GM12878 (cell line): ENCODE measurements around the gene SF3B2.

Experiments
- POLR2A ChIP-seq: IDR thresholded peaks from 2 replicates; pipeline ENCODE4 v1.6.1; 2011; ENCODE audit warnings: low read depth, mild to moderate bottlenecking, low read length
- POLR2AphosphoS5 ChIP-seq: IDR thresholded peaks from 2 replicates; pipeline ENCODE4 v1.6.1; 2011; ENCODE audit warnings: mild to moderate bottlenecking, low read length, inconsistent platforms
- SREBF2 ChIP-seq: IDR thresholded peaks from 2 replicates; pipeline ENCODE4 v1.6.1; 2012; ENCODE audit warnings: mild to moderate bottlenecking, low read length
- YY1 ChIP-seq: IDR thresholded peaks from 2 replicates; pipeline ENCODE4 v1.6.1; 2011; ENCODE audit warnings: low read depth, mild to moderate bottlenecking, low read length
- TF ChIP-seq, protein P1 (sequence below), 3 experiments: IDR thresholded peaks in 2 of 3; conservative IDR thresholded peaks in 1 of 3; 2 replicates each; pipeline ENCODE4 v1.5.1; 2011; ENCODE audit warnings: low read depth in 3 of 3, low read length in 3 of 3, mild to moderate bottlenecking in 3 of 3, control low read depth in 2 of 3, moderate library complexity in 2 of 3, inconsistent platforms in 1 of 3, mixed read lengths in 1 of 3; ENCODE audit not compliant: control insufficient read depth in 2 of 3, insufficient read depth in 1 of 3; ENCODE audit errors: extremely low read depth in 1 of 3
- TF ChIP-seq, protein P2 (sequence below): fragments of 450-650 bp; IDR thresholded peaks from 2 replicates; pipeline ENCODE4 v1.6.1; 2017; ENCODE audit warnings: low read depth, mild to moderate bottlenecking, moderate library complexity
- TF ChIP-seq, protein P3 (sequence below): IDR thresholded peaks from 2 replicates; pipeline ENCODE4 v1.6.1; 2011; ENCODE audit warnings: low read depth, mild to moderate bottlenecking, low read length, moderate library complexity, borderline replicate concordance; ENCODE audit errors: extremely low read depth

DNA sequence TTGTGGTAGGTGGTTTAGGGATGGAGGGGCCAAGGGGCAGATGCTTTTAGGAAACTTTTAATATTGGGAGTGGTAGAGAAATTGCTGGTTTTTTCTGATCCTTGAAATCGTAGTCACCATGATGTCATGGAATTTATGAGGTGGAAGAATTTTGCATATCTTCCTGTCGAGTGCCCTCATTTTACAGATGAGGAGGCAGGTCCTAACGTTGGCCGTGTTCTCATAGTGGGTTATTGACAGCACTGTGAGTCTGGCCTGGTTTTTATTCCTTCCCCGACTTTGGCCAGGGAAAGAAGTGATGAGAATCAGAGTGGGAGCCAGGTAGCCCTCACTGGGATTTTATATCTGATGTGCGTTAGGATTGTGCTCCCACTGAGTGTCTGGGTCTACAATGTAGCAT lies 9.1 kb downstream of the SF3B2 start:
- TF ChIP-seq, protein P1, sequence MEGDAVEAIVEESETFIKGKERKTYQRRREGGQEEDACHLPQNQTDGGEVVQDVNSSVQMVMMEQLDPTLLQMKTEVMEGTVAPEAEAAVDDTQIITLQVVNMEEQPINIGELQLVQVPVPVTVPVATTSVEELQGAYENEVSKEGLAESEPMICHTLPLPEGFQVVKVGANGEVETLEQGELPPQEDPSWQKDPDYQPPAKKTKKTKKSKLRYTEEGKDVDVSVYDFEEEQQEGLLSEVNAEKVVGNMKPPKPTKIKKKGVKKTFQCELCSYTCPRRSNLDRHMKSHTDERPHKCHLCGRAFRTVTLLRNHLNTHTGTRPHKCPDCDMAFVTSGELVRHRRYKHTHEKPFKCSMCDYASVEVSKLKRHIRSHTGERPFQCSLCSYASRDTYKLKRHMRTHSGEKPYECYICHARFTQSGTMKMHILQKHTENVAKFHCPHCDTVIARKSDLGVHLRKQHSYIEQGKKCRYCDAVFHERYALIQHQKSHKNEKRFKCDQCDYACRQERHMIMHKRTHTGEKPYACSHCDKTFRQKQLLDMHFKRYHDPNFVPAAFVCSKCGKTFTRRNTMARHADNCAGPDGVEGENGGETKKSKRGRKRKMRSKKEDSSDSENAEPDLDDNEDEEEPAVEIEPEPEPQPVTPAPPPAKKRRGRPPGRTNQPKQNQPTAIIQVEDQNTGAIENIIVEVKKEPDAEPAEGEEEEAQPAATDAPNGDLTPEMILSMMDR (IDR thresholded peaks at IDR 0.05 in 2 of 3, conservative IDR thresholded peaks at IDR 0.05 in 1 of 3; ENCODE audit: control insufficient read depth in 2 of 3, extremely low read depth in 1 of 3, insufficient read depth in 1 of 3, low read depth in 3 of 3, low read length in 3 of 3) = no peak
- TF ChIP-seq YY1 (no peak), POLR2AphosphoS5 (no peak), POLR2A (0 out of 2 replicates have a peak, but pooled peaks have one; percentile 7), SREBF2 (no peak)
- TF ChIP-seq, protein P2, sequence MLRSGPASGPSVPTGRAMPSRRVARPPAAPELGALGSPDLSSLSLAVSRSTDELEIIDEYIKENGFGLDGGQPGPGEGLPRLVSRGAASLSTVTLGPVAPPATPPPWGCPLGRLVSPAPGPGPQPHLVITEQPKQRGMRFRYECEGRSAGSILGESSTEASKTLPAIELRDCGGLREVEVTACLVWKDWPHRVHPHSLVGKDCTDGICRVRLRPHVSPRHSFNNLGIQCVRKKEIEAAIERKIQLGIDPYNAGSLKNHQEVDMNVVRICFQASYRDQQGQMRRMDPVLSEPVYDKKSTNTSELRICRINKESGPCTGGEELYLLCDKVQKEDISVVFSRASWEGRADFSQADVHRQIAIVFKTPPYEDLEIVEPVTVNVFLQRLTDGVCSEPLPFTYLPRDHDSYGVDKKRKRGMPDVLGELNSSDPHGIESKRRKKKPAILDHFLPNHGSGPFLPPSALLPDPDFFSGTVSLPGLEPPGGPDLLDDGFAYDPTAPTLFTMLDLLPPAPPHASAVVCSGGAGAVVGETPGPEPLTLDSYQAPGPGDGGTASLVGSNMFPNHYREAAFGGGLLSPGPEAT = no peak
- TF ChIP-seq, protein P3, sequence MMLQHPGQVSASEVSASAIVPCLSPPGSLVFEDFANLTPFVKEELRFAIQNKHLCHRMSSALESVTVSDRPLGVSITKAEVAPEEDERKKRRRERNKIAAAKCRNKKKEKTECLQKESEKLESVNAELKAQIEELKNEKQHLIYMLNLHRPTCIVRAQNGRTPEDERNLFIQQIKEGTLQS = no peak
